Endodermal cell (in vitro differentiated cells): ENCODE measurements around the gene PRR18. TPM values are rescaled to one million over a fixed set of nuclear protein-coding genes. Genes with fewer than 3 reads are reported as not detected.

Experiments
- DNase-seq: peaks from one replicate; pipeline ENCODE4 v3.0.0-alpha.2; 2017
- H3K27ac ChIP-seq: 2 replicates; pipeline ENCODE4 v1.5.1; 2013; ENCODE audit warnings: mild to moderate bottlenecking, low read depth, low read length, moderate library complexity
- H3K27me3 ChIP-seq: 2 replicates; pipeline ENCODE4 v1.6.1; 2013; ENCODE audit warnings: mild to moderate bottlenecking, low read length, moderate library complexity; ENCODE audit not compliant: insufficient read depth, control insufficient read depth, poor library complexity, severe bottlenecking
- H3K36me3 ChIP-seq: 2 replicates; pipeline ENCODE4 v1.7.0; 2013; ENCODE audit warnings: mild to moderate bottlenecking, low read length, moderate library complexity; ENCODE audit not compliant: control insufficient read depth, insufficient read depth
- H3K4me1 ChIP-seq: one replicate; pipeline ENCODE4 v1.7.0; 2013; ENCODE audit warnings: low read length; ENCODE audit not compliant: control insufficient read depth, insufficient read depth
- H3K4me3 ChIP-seq: 2 replicates; pipeline ENCODE4 v1.5.1; 2013; ENCODE audit warnings: mild to moderate bottlenecking, low read length, moderate library complexity
- H3K9ac ChIP-seq: 2 replicates; pipeline ENCODE4 v1.6.1; 2013; ENCODE audit warnings: mild to moderate bottlenecking, low read length, moderate library complexity; ENCODE audit not compliant: poor library complexity, severe bottlenecking; ENCODE audit errors: extremely low read depth
- H3K9me3 ChIP-seq: 2 replicates; pipeline ENCODE4 v1.6.1; 2013; ENCODE audit warnings: mild to moderate bottlenecking, low read length, moderate library complexity; ENCODE audit not compliant: control insufficient read depth
- H3K27ac Mint-ChIP-seq: 2 replicates; pipeline ENCODE4 v1.8.0; 2020; ENCODE audit warnings: mixed read lengths
- H3K27me3 Mint-ChIP-seq: 2 replicates; pipeline ENCODE4 v1.8.0; 2021; ENCODE audit warnings: mild to moderate bottlenecking, mixed read lengths; ENCODE audit not compliant: insufficient read depth
- H3K36me3 Mint-ChIP-seq: 2 replicates; pipeline ENCODE4 v1.8.0; 2020; ENCODE audit warnings: low read depth, mixed read lengths
- H3K4me1 Mint-ChIP-seq: 2 replicates; pipeline ENCODE4 v1.8.0; 2020; ENCODE audit warnings: mixed read lengths
- H3K4me3 Mint-ChIP-seq: 2 replicates; pipeline ENCODE4 v1.8.0; 2020; ENCODE audit warnings: mild to moderate bottlenecking, moderate library complexity, mixed read lengths
- H3K9me3 Mint-ChIP-seq: 2 replicates; pipeline ENCODE4 v1.8.0; 2020; ENCODE audit warnings: mild to moderate bottlenecking, mixed read lengths
- WGBS, 2 experiments: methylation state at CpG; one replicate each; pipeline versions ENCODE4 v1.1.5 to v1.1.7; 2013; ENCODE audit warnings: missing lambda C conversion rate in 2 of 2, mixed read lengths in 1 of 2; ENCODE audit not compliant: insufficient coverage in 1 of 2, insufficient read length in 1 of 2; 5-methylcytosine and 5-hydroxymethylcytosine counted together
- total RNA-seq, 2 donors: library from RNA; stranded (reverse); fragmentation: NEBNext Ultra II Directional in 1 of 2; extraction: Animal tissue kit (Norgen Biotek cat#: 25700) in 1 of 2; gene quantifications; 2 replicates in 1 of 2; 3 replicates in 1 of 2; pipeline ENCODE4 v1.2.1, GENCODE V29; 2021
- TF ChIP-seq, protein P1 (sequence below): fragments of 200-600 bp; sonication (generic); conservative IDR thresholded peaks from 2 replicates; pipeline ENCODE4 v1.5.0; 2021; ENCODE audit warnings: antibody characterized with exemption, mild to moderate bottlenecking

PRR18 gene
- total RNA-seq, 2 donors from 2014 or later: 0.09 to 0.42 TPM

DNA sequence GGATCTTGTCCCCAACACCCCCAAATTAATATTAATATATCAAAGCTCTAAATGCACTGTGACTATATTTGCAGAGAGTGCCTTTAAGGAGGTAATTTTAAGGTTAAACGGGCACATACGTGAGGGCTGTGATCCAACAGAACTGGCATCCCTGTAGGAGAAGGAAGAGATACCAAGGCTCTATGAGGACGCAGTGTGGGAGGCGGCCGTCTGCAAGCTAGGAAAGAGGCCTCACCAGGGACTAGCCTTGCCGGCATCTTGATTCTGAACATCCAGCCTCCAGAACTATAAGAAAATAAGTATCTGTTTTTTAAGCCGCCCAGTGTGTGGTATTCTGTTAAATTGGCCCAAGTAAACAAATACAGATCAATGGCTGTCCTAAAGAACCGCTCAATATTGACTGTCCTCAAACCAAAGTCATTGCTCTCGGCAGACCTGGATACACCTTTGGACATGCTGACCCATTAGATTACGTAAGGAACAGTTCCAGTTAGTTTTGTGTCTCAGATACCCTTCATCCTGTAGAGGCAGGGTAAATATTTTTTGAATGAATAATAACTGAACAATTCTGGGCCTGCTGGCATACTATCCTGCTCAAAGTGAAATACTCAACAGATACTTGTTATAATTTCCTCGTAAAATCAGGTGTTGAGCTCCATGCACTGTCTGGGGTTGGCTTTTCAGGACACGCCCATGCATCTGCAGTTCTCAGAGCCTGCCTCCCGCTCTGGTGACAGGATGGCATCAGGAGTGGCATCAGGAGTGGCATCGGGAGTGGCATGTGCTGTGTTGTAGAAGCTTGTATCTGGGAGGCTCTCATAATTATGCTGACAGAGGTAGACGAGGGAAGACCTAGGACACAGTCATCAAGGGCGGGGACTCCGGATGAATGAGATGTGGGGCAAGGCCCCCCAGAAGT lies 6.3 kb downstream of the PRR18 start:
- Mint-ChIP-seq H3K4me3 (no peak overlapping the region), H3K36me3 (no peaks in the 10 kb centered on the region), H3K4me1 (no peaks in the 10 kb centered on the region), H3K9me3 (peaks cover 19% of the 10 kb centered on the region), H3K27ac (no peak overlapping the region), H3K27me3 (peaks cover 31% of the 10 kb centered on the region)
- Histone ChIP-seq H3K27ac (no peak overlapping the region), H3K4me3 (no peak overlapping the region), H3K9me3 (no peaks in the 10 kb centered on the region), H3K4me1 (no peaks in the 10 kb centered on the region), H3K36me3 (no peaks in the 10 kb centered on the region), H3K27me3 (peaks cover 29% of the 10 kb centered on the region), H3K9ac (no peak overlapping the region)
- TF ChIP-seq, protein P1, sequence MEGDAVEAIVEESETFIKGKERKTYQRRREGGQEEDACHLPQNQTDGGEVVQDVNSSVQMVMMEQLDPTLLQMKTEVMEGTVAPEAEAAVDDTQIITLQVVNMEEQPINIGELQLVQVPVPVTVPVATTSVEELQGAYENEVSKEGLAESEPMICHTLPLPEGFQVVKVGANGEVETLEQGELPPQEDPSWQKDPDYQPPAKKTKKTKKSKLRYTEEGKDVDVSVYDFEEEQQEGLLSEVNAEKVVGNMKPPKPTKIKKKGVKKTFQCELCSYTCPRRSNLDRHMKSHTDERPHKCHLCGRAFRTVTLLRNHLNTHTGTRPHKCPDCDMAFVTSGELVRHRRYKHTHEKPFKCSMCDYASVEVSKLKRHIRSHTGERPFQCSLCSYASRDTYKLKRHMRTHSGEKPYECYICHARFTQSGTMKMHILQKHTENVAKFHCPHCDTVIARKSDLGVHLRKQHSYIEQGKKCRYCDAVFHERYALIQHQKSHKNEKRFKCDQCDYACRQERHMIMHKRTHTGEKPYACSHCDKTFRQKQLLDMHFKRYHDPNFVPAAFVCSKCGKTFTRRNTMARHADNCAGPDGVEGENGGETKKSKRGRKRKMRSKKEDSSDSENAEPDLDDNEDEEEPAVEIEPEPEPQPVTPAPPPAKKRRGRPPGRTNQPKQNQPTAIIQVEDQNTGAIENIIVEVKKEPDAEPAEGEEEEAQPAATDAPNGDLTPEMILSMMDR: no peak
- WGBS, 2 experiments: 93 to 94% methylated on average over 12 to 17 of the region's 17 CpGs
- no peak for DNase-seq

DNA sequence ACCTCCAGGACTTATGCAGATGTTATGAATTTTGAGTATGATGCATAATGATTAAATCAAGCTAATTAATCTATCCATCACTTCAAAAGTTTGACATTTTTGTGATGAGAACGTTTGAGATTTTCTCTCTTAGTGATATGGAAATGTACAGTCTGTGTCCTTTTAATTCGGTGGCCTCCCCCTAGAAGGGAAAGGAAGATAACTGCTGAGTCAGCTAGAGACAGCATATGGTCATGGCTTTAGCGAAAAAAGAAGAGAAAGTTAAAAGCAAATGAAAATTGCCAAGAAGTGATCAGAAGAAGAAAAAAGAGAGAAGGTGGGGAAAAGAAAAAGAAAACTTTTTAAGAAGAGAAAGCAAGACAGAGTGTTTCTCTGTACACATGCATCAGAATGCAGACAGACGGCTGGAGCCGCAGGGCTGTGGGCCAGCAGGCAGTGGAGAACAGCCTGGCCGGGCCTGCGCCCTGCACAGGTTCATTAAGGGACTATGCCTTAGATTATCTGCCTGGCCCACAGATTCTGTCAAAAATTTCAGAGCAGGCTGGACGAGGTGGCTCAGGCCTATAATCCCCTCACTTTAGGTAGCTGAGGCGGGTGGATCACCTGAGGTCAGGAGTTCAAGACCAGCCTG lies 7.7 kb downstream of the PRR18 start:
- no peaks in the 10 kb centered on the region for H3K4me1 Mint-ChIP-seq
- H3K4me3 Mint-ChIP-seq: no peak overlapping the region
- no peaks in the 10 kb centered on the region for H3K36me3 Mint-ChIP-seq
- H3K9ac ChIP-seq: no peak overlapping the region
- H3K27ac Mint-ChIP-seq: no peak overlapping the region
- H3K27ac ChIP-seq: no peak overlapping the region
- peaks cover 20% of the 10 kb centered on the region for H3K27me3 Mint-ChIP-seq
- peaks cover 15% of the 10 kb centered on the region for H3K27me3 ChIP-seq
- H3K9me3 ChIP-seq: peaks cover 5% of the 10 kb centered on the region
- WGBS, 2 experiments: 89 to 93% methylated on average over 6 to 9 of the region's 9 CpGs
- H3K36me3 ChIP-seq: no peaks in the 10 kb centered on the region
- TF ChIP-seq, protein P1: no peak
- no peak for DNase-seq
- no peaks in the 10 kb centered on the region for H3K4me1 ChIP-seq
- H3K9me3 Mint-ChIP-seq: peaks cover 31% of the 10 kb centered on the region
- no peak overlapping the region for H3K4me3 ChIP-seq

DNA sequence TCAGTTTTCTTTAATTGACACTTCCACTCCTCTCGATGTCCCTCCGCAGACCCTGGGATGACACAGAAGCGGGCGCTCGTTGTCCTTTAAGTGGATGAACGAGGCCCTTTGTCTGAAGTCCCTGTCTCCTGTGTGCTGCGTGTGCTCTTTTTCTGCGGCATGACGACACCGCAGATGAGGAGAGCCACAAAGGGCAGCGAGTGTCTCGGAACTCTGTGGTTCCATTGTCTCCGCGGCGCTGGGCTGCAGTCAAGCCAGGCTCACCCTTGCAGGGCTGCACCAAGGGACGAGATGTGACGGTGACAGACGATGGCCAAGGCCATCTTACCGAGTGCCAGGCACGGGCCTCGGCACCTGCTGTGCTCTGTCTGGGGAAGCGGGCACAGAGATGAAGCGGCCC lies 10.6 kb downstream of the PRR18 start:
- Histone ChIP-seq H3K27ac (no peak overlapping the region), H3K4me1 (no peaks in the 10 kb centered on the region), H3K9me3 (peaks cover 5% of the 10 kb centered on the region), H3K27me3 (no peaks in the 10 kb centered on the region), H3K36me3 (no peaks in the 10 kb centered on the region), H3K4me3 (no peak overlapping the region), H3K9ac (no peak overlapping the region)
- no peak for DNase-seq
- 94 to 95% methylated on average over 17 to 23 of the region's 23 CpGs for WGBS, 2 experiments
- Mint-ChIP-seq H3K9me3 (peaks cover 39% of the 10 kb centered on the region), H3K27ac (no peak overlapping the region), H3K4me3 (no peak overlapping the region), H3K36me3 (no peaks in the 10 kb centered on the region), H3K4me1 (no peaks in the 10 kb centered on the region), H3K27me3 (peaks cover 15% of the 10 kb centered on the region)
- TF ChIP-seq, protein P1: no peak
